HG02973 (cell line): ENCODE results near the gene FANCC.

Experiments used
- ATAC-seq: cut with Tn5 transposase; IDR thresholded peaks from one replicate; pipeline ENCODE4 v1.9.1; 2021; ENCODE audit warnings: moderate library complexity; ENCODE audit not compliant: unreplicated experiment

The FANCC gene

DNA sequence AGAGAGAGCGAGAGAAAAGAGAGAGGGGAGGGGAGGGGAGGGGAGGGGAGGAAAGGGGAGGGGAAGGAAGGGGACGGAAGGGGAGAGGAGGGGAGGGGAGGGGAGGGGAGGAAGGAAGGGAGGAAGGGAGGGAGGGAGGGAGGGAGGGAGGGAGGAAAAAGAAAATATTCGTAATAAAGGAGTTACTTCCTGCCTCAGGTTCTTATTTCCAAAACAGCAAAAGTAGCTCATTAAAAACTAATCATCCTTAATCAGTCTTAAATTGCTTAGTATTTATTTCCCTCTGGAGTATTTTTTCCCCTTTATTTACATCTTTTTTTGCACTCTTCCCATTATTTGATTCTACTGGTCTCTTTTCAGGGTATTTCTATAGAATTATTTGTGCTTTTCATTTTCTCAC lies 162.3 kb downstream of the FANCC start:
- no peak for ATAC-seq

- no peak for ATAC-seq
Observed at GRCh38 chr9:95150903-95151302, 166.6 kb downstream of the FANCC start.

- ATAC-seq, result no peak
Observed at GRCh38 chr9:95148208-95148520, 169.3 kb downstream of the FANCC start.

DNA sequence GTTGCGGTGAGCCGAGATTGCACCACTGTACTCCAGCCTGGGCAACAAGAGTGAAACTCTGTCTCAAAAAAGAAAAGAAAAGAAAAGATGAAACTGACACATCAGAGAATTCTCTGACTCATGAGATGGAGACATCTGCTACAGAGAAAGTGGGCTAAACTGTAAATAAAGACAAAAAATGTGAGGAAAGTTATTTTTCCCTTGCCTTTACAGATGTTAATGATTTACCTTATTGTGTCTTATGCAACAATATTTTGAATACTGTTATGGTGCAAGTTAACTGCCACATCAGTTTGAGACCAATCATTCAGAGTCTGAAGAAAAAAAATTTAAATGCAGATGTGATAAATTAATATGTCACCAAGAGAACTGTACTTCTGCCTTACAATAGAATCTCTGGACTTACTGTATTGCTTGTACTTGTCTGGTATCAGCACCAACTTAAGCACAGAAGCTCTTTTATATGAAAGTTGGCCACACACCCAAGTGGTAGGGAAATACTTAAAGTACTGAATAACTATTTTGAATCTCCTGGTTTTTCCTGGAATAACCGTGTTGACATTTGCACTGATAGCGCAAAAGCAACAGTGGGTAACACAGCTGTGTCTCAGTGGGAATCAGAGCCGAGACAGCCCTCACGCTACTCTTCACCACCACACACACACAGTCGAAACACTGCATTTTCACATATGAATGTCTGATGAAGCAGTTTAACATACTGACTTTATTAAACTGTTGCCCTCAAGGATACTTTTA lies 169.9 kb downstream of the FANCC start:
- ATAC-seq, result no peak

DNA sequence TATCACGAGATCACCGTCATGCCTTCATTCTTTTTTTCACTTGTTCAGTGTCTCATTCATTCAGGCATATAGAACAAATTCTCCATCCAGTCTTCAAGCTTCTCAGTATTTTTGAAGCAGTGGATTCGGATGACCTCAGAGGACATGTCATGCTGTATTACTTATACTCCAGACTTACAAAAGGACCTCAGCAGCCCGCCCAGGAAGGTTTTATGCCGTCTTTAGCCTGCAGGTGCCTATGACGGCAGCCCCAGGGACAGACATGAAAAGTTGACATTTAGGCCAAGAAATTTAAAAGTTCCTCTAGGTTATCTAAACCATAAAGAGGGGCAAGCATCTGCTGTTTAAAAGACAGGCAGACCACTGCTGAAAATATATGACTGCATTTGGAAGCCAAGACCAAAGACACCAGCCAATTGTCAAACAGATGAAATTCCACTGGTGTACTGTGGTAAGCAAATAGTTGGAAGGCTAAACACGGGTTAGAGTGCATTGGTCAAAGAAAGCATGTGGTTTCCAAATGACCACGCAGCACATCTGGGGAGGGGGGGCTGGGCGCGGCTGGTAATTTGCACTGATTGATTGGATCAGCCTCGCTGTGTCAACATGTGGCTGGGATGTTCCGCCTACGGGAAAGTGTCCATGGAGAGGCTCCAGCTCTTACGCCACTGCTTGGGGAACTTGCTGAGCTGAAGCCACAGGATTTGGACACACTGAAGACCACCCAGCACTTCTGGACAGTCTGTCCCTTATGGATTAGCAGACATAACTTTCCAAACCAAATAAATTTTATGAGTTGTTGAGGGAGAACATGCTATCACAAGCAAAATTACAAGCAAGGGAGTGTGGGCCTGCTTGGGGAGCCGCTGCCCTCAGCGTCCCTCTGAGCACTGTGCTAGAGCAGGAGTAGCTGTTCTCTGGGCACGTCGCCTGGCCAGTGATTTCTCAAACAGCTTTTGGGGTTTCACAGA lies 173.6 kb downstream of the FANCC start:
- no peak for ATAC-seq

DNA sequence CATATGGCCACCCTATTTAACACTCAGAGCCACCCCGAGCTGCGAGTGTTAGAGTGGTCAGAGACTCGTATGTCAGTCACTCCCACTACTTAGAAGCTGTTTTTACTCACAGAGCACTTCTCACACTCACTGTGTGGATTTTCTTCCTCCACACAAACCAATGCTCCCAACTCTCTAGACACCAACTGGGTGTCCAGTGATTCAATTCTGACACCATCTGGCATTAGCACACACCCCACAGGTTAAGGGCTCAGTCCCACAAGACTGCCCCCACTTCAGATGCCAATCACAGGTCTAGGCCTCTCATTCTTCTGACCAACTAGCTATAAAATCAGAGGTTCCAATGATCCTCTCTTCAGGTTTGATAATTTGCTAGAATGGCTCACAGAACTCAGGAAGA lies 174.8 kb downstream of the FANCC start:
- no peak for ATAC-seq

GRCh38 chr9:95142315-95142714 lies 175.2 kb downstream of the FANCC start:
- ATAC-seq, result no peak

GRCh38 chr9:95140821-95141220 lies 176.7 kb downstream of the FANCC start:
- no peak for ATAC-seq

GRCh38 chr9:95139126-95139525 lies 178.4 kb downstream of the FANCC start:
- ATAC-seq, result no peak

DNA sequence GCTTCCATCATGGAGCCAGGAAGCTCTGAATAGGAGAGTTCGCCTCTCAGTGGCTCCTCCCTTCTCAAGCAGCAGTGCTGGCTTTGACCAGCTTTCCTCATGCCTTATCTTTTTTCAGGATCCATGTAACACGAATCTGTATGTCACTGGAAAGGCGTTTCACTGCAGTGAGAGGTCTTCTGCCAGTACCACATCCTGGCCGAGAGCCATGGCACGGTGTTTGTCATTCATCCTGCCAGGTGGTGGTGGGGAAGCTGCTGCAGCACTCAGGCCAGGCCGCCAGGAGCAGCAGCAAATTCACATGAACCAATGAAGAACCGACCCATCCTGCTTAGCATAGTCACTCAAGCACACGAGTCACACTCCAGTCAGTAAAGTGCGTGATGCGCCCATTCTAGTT lies 179.0 kb downstream of the FANCC start:
- ATAC-seq, result no peak

GRCh38 chr9:95137587-95138145 lies 179.8 kb downstream of the FANCC start:
- no peak for ATAC-seq

DNA sequence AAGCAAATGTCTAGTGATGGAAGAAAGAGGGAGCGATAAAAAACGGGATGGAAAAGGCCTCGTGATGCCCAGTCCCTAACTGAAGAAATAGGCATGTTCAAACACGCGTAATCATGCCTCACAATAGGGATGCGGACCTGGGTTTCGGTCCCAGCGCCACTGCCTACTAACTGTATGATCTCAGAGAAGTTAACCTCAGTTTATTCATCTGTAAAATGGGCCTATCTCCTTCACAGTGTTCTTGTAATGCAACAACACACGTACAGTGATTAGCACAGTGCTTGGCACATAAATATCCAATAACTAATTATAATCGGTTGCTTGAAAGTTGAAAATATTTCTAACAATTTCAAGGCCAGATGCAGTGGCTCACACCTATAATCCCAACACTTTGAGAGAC lies 181.8 kb downstream of the FANCC start:
- no peak for ATAC-seq

DNA sequence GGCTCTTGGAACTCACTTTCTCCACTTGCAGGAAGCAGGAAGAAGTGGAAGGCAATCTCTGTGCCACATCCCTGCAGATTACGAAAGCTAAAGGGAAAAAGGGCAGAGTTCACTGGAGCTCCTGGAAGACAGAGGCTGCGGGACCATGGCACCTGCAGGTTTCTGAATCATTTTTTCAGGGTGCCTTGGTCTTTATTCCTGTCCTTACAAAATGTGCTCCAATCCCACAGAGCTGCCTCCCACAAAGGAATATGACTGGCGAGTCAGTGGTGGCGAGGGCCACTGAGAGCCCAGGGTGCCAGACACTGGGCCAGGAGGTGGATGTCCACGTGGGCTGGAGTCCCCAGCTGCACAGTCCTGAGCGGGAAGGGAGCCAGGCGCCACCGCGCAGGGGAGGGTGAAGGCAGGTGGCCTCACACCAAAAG lies 183.0 kb downstream of the FANCC start:
- no peak for ATAC-seq

DNA sequence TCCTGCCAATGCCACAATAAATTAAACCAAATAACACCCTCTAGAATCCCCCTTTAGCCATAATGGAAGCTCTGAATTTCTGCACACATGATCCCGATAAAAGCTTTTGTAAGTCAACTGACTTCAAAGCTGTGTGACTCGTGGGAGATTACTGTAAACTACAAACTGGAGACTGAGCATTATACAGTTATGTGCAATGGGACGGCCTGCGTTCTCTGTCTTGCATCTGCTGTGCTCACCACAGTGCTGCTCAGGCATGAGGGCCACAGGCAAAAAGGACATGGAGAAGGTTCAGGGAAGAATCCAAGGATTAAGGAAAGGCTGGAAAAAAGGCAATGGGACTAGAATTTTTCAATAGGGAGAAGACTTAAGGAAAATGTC lies 184.2 kb downstream of the FANCC start:
- no peak for ATAC-seq

GRCh38 chr9:95132366-95133324 lies 184.9 kb downstream of the FANCC start:
- no peak for ATAC-seq

GRCh38 chr9:95131023-95131943 lies 186.2 kb downstream of the FANCC start:
- no peak for ATAC-seq

DNA sequence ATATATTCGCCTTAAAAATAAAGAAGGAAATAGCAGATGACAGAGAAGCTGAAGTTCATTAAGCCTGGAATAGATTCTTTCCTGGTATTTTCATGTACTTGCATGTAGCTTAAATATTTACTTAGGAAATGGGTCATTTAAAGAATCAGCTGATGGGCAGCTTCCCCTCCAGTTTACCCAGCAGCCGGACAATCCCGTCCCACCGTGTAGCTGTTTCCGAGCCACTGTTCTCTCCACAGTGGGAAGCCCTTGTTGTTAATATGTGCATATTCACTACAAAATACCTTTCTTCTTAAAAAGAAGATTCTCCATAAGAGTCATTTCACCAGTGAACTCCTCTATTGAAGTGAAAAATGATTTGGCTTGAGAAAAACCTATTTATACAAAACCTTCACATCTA lies 187.0 kb downstream of the FANCC start:
- no peak for ATAC-seq

DNA sequence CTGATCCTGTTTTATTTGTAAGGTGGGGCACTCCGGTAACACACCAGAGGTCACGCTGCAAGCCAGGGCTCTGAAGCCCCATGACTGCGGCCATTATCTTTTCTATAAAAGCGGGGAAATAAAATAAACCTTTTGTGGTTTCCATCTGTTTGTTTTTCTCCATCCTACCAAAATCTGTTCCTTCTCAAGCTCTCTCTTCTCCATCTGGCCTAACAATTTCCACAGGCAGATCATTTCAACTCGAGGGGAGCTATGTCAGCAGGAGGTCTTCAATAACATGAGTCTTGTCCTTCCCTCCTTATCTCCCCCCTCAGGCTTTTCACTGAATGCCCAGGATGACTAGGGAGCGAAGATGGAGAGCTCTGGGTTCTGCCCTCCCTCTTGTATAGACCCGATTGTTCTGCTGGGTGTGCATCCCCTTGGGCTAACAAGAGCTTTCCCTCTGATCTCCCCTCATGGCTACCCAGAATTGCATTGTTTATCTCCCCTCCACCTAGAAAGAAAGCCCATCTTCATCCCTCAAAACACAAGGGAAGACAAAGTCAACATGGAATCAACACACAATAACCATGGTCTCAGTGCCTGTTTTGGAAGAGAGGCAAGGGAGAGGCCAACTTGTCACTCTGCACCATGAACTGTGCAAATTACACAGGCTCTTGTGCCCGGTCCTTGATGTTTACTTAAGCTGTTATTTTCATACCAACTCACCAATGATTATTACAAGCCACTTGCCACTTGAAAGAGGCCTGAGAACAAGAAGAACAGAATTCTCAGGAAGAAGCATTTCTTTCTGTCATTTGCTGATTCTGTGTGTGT lies 187.8 kb downstream of the FANCC start:
- ATAC-seq, result no peak

DNA sequence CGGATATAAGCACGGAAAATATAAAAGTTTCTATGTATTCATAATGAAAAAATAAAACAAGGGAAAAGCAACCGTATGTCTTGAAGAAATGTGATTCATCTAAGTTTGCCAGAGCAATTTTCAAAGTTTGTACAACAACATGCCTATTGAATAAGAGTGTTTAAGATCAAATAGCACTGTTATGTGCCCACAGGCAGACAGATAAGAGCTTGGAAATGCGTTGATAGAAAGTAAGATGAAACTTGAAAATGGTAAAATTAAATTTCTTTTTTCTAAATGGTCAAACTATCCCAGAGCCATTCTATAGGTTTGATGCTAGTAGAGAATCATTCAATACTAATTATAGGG lies 189.4 kb downstream of the FANCC start:
- ATAC-seq, result no peak
